Mesenchymal stem cell (in vitro differentiated cells and primary cell): ENCODE results near the gene PIK3CA.

ENCODE experiments used
- DNase-seq: peaks from one replicate; pipeline ENCODE4 v3.0.0-alpha.2; 2013
- H2AFZ ChIP-seq: one replicate; pipeline ENCODE4 v1.6.1; 2013; ENCODE audit warnings: low read depth, mild to moderate bottlenecking, control low read depth, inconsistent platforms, low read length, moderate library complexity
- H2AK5ac ChIP-seq: 2 replicates; pipeline ENCODE4 v1.6.1; 2013; ENCODE audit warnings: low read length, moderate library complexity, mild to moderate bottlenecking, inconsistent platforms; ENCODE audit not compliant: severe bottlenecking
- H2BK120ac ChIP-seq: one replicate; pipeline ENCODE4 v1.6.1; 2013; ENCODE audit warnings: low read depth, mild to moderate bottlenecking, inconsistent platforms, low read length, moderate library complexity
- H2BK12ac ChIP-seq, 2 experiments: one replicate each; pipeline ENCODE4 v1.6.1; 2013; ENCODE audit warnings: inconsistent platforms in 2 of 2, low read length in 2 of 2, mild to moderate bottlenecking in 2 of 2, moderate library complexity in 2 of 2, control low read depth in 1 of 2
- H2BK15ac ChIP-seq: one replicate; pipeline ENCODE4 v1.6.1; 2013; ENCODE audit warnings: mild to moderate bottlenecking, low read depth, inconsistent platforms; ENCODE audit not compliant: poor library complexity, severe bottlenecking
- H2BK5ac ChIP-seq: 2 replicates; pipeline ENCODE4 v1.6.1; 2013; ENCODE audit warnings: low read depth, mild to moderate bottlenecking, low read length, control low read depth, inconsistent platforms; ENCODE audit not compliant: poor library complexity, severe bottlenecking
- H3K14ac ChIP-seq, 2 experiments: one replicate each; pipeline ENCODE4 v1.6.1; 2013; ENCODE audit warnings: inconsistent platforms in 2 of 2, low read length in 2 of 2, control low read depth in 1 of 2, mild to moderate bottlenecking in 1 of 2, moderate library complexity in 1 of 2
- H3K18ac ChIP-seq, 2 experiments: one replicate each; pipeline ENCODE4 v1.6.1; 2013; ENCODE audit warnings: inconsistent platforms in 2 of 2, low read length in 2 of 2, control low read depth in 1 of 2, low read depth in 1 of 2, mild to moderate bottlenecking in 1 of 2
- H3K23ac ChIP-seq, 2 experiments: one replicate each; pipeline ENCODE4 v1.6.1; 2013; ENCODE audit warnings: inconsistent platforms in 2 of 2, low read length in 2 of 2, mild to moderate bottlenecking in 2 of 2, moderate library complexity in 2 of 2, control low read depth in 1 of 2
- H3K27ac ChIP-seq: 2 replicates; pipeline ENCODE4 v1.5.1; 2013; ENCODE audit warnings: mild to moderate bottlenecking, moderate library complexity, low read length, control low read depth, inconsistent platforms; ENCODE audit not compliant: poor library complexity, severe bottlenecking
- H3K27me3 ChIP-seq, 2 experiments: 2 replicates each; pipeline versions ENCODE4 v1.6.1 to v1.7.0; 2013; ENCODE audit warnings: low read length in 2 of 2, mild to moderate bottlenecking in 2 of 2, moderate library complexity in 2 of 2, control low read depth in 1 of 2, inconsistent platforms in 1 of 2; ENCODE audit not compliant: control insufficient read depth in 1 of 2, insufficient read depth in 1 of 2
- H3K36me3 ChIP-seq, 2 experiments: 2 replicates each; pipeline versions ENCODE4 v1.6.1 to v1.7.0; 2013; ENCODE audit warnings: low read length in 2 of 2, control low read depth in 1 of 2, inconsistent platforms in 1 of 2, low read depth in 1 of 2, mild to moderate bottlenecking in 1 of 2; ENCODE audit not compliant: insufficient read depth in 2 of 2, control insufficient read depth in 1 of 2
- H3K4ac ChIP-seq, 2 experiments: one replicate each; pipeline ENCODE4 v1.6.1; 2013; ENCODE audit warnings: inconsistent platforms in 2 of 2, low read length in 2 of 2, mild to moderate bottlenecking in 2 of 2, moderate library complexity in 2 of 2, control low read depth in 1 of 2, low read depth in 1 of 2
- H3K4me1 ChIP-seq: 2 replicates; pipeline ENCODE4 v1.6.1; 2013; ENCODE audit warnings: low read depth, low read length, control low read depth; ENCODE audit not compliant: control insufficient read depth, insufficient read depth
- H3K4me2 ChIP-seq: 2 replicates; pipeline ENCODE4 v1.6.1; 2013; ENCODE audit warnings: low read length, mild to moderate bottlenecking, inconsistent platforms; ENCODE audit not compliant: poor library complexity, severe bottlenecking
- H3K4me3 ChIP-seq, 2 experiments: 2 replicates each; pipeline versions ENCODE4 v1.5.1 to v1.7.0; 2013; ENCODE audit warnings: low read length in 2 of 2, mild to moderate bottlenecking in 2 of 2, control low read depth in 1 of 2, low read depth in 1 of 2; ENCODE audit not compliant: insufficient read depth in 1 of 2
- H3K79me1 ChIP-seq: replicated peaks from 2 replicates; pipeline ENCODE4 v1.6.1; 2013; ENCODE audit warnings: mild to moderate bottlenecking, control low read depth, low read length, inconsistent platforms; ENCODE audit not compliant: poor library complexity, severe bottlenecking
- H3K9ac ChIP-seq: 2 replicates; pipeline ENCODE4 v1.7.0; 2013; ENCODE audit warnings: mild to moderate bottlenecking, low read length, moderate library complexity
- H3K9me3 ChIP-seq: 2 replicates; pipeline ENCODE4 v1.7.0; 2013; ENCODE audit warnings: mild to moderate bottlenecking, low read length; ENCODE audit not compliant: control insufficient read depth
- H4K8ac ChIP-seq: one replicate; pipeline ENCODE4 v1.6.1; 2013; ENCODE audit warnings: inconsistent platforms, mild to moderate bottlenecking, low read length, moderate library complexity
- H4K91ac ChIP-seq: one replicate; pipeline ENCODE4 v1.6.1; 2013; ENCODE audit warnings: mild to moderate bottlenecking, low read length, inconsistent platforms
- WGBS: methylation state at CpG from one replicate; pipeline ENCODE4 v1.1.7; 2013; ENCODE audit warnings: mixed read lengths; 5-methylcytosine and 5-hydroxymethylcytosine counted together

PIK3CA gene

DNA sequence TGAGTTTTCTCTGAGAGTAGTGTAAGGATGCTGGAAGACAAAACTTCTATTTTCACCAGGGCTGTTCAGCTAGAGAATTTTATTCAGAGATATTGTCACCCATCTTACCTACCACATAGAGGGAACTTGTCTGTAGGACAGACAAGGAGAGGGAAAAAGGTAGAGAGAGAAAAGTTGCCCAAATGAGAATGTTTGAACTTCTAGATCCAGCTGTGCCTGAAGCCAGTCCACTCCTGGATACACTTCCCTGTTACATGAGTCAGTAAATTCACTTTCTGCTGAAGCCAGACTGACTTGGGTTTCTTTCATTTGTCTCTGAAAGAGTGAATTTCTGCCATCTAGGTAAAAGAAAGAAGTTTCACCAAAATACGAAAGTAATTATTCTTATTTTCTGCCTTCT, 130.0 kb downstream of the PIK3CA start:
- Histone ChIP-seq H3K27ac (no peak overlapping the region), H3K36me3 (no peaks in the 10 kb centered on the region), H3K9me3 (no peaks in the 10 kb centered on the region), H2BK5ac (no peak overlapping the region), H3K4me3 (no peak overlapping the region), H3K23ac (no peak overlapping the region), H3K4ac (no peak overlapping the region), H2BK15ac (no peak overlapping the region), H4K91ac (no peak overlapping the region), H3K9ac (no peak overlapping the region), H2AK5ac (no peak overlapping the region), H3K79me1 (no peaks in the 10 kb centered on the region), H2AFZ (no peak overlapping the region), H3K14ac (no peak overlapping the region), H4K8ac (no peak overlapping the region), H2BK120ac (no peak overlapping the region), H3K27me3 (peaks cover 0 to 7% of the 10 kb centered on the region in 2 experiments), H3K4me1 (no peaks in the 10 kb centered on the region), H3K18ac (no peak overlapping the region), H2BK12ac (no peak overlapping the region), H3K4me2 (no peak overlapping the region)
- 100% methylated on average over 1 of the region's 1 CpG for WGBS
- no peak for DNase-seq

DNA sequence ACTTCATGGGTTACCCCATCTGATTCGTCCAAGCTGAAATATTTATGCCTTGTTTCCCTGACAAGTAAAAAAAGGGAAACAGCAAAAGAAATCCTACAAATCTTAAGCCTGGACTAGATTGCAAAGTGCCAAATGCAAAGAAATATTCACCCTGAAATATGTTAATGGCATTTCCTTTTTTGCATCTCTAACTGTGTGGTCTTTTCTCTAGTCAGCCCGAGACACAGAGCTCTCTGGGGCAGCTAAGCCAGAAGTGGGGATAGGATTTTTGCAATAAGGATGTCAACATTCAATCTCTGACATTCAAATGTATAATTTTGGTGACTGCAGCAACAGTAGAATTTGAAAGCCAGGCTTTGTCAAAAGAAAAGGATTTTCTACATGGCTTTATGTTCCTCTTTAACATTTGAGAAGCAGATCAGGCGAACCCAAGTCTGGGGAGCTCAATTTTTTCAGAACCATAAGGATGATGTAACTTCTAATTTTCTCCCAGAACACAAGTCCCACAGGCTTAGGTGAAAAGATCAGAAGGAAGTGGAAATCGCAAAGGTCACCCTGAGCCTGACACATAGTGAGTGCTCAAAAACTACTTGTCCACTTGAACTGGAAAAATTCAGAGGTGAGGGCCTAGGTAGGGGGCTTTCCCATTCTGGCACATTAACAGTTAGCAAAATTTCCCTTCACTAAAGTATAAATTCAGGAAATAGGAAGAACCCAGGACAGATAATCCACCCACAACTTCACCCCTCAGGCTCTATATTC, 131.0 kb downstream of the PIK3CA start:
- Histone ChIP-seq H3K14ac (no peak overlapping the region), H3K36me3 (no peaks in the 10 kb centered on the region), H2BK15ac (no peak overlapping the region), H3K9me3 (no peaks in the 10 kb centered on the region), H3K18ac (no peak overlapping the region), H2BK120ac (no peak overlapping the region), H3K27me3 (peaks cover 0 to 7% of the 10 kb centered on the region in 2 experiments), H3K4me3 (no peak overlapping the region), H3K9ac (no peak overlapping the region), H4K91ac (no peak overlapping the region), H3K79me1 (no peaks in the 10 kb centered on the region), H2AK5ac (no peak overlapping the region), H3K27ac (no peak overlapping the region), H2BK5ac (no peak overlapping the region), H3K23ac (no peak overlapping the region), H3K4me1 (no peaks in the 10 kb centered on the region), H3K4me2 (no peak overlapping the region), H2AFZ (no peak overlapping the region), H4K8ac (no peak overlapping the region), H2BK12ac (no peak overlapping the region), H3K4ac (no peak overlapping the region)
- DNase-seq, result no peak
- WGBS, result 83% methylated on average over 3 of the region's 4 CpGs

DNA sequence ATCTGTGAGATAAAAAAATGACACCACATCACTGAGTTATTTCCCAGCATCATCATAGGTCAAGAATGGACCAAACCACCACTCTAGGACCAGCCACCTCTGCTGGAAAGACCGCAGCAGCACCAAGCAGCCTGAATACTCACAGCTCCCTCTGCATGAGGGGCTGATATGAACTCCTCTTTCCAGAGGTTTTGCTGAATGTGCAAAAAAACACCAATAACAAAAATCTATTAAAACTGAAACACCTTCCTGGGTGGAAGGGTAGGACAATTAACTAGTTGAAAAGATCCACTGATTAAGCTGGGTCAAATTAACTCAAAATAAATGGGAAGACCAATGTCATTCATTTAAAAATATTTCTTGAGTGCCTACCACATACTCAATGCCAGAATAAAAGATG, 131.7 kb downstream of the PIK3CA start:
- Histone ChIP-seq H3K9me3 (no peaks in the 10 kb centered on the region), H4K91ac (no peak overlapping the region), H3K27me3 (peaks cover 0 to 7% of the 10 kb centered on the region in 2 experiments), H2AK5ac (no peak overlapping the region), H3K4me3 (no peak overlapping the region), H2BK120ac (no peak overlapping the region), H3K79me1 (no peaks in the 10 kb centered on the region), H3K23ac (no peak overlapping the region), H2BK12ac (no peak overlapping the region), H4K8ac (no peak overlapping the region), H2AFZ (no peak overlapping the region), H3K14ac (no peak overlapping the region), H2BK15ac (no peak overlapping the region), H3K4me1 (no peaks in the 10 kb centered on the region), H3K36me3 (no peaks in the 10 kb centered on the region), H3K9ac (no peak overlapping the region), H3K4me2 (no peak overlapping the region), H3K27ac (no peak overlapping the region), H3K18ac (no peak overlapping the region), H2BK5ac (no peak overlapping the region), H3K4ac (no peak overlapping the region)
- WGBS, result 100% methylated on average over 1 of the region's 1 CpG
- DNase-seq, result no peak

DNA sequence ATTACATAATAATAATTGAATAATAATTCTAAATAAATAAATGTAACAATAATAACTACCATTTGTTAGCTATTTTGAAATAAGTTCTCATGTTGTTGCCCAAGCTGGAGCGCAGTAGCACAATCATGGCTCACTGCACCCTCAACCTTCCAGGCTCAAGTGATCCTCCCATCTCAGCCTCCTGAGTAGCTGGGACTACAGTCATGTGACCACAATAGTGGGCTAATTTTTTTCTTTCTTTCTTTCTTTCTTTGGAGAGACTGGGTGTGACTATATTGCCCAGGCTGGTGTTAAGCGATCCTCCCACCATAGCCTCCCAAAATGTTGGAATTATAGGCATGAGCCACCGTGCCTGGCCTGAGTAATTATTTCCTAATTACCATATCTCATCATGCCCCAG, 133.7 kb downstream of the PIK3CA start:
- H2BK120ac ChIP-seq, result no peak overlapping the region
- no peak overlapping the region for H3K9ac ChIP-seq
- no peaks in the 10 kb centered on the region for H3K36me3 ChIP-seq
- H4K8ac ChIP-seq, result no peak overlapping the region
- H3K4ac ChIP-seq, result no peak overlapping the region
- H3K27me3 ChIP-seq, result peaks cover 0 to 7% of the 10 kb centered on the region in 2 experiments
- no peak overlapping the region for H3K18ac ChIP-seq
- no peak overlapping the region for H3K4me3 ChIP-seq
- no peaks in the 10 kb centered on the region for H3K9me3 ChIP-seq
- H2BK12ac ChIP-seq, result no peak overlapping the region
- no peak overlapping the region for H3K27ac ChIP-seq
- no peak overlapping the region for H2BK5ac ChIP-seq
- H2AK5ac ChIP-seq, result no peak overlapping the region
- no peak overlapping the region for H2AFZ ChIP-seq
- H3K4me2 ChIP-seq, result no peak overlapping the region
- DNase-seq, result no peak
- no peak overlapping the region for H3K23ac ChIP-seq
- no peak overlapping the region for H2BK15ac ChIP-seq
- H3K4me1 ChIP-seq, result no peaks in the 10 kb centered on the region
- H4K91ac ChIP-seq, result no peak overlapping the region
- H3K79me1 ChIP-seq, result no peaks in the 10 kb centered on the region
- H3K14ac ChIP-seq, result no peak overlapping the region
- WGBS, result 94% methylated on average over 2 of the region's 3 CpGs
